GM19240 (cell line): ENCODE results near the gene LRRC26.

Experiments used
- DNase-seq: peaks from one replicate; pipeline ENCODE4 v3.0.0; 2011; ENCODE audit warnings: low spot score; ENCODE audit not compliant: insufficient read length

Gene LRRC26

DNA sequence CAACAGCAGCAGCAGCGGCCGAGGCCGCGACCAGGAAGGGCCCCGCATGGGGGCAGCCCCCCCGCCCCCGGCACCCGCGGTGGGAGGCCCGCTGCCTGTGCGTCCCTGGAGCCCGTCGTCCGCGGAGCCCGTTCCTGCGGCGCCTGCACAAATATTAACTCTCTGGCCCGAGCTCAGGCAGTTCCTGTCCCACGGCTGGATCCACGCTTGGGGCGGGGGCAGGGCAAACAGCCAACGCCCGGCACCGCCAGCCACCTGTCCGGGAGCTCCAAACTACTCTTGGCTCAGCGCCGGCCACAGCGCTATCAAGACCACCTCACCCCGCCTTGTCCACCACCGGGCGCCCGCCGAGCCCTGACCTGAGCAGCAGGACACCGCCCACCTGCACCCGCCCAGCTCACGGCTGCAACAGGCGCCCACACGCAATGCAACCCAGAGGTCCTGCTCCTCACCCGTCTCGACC, at the start of gene LRRC26:
LRRC26 (minus strand) TSS at position 156 of the 463 bp plus-strand sequence; CDS start at position 48, 108 bp downstream.
- no peak for DNase-seq

GRCh38 chr9:137218754-137219271, 49.0 kb upstream of the LRRC26 start:
- no peak for DNase-seq

DNA sequence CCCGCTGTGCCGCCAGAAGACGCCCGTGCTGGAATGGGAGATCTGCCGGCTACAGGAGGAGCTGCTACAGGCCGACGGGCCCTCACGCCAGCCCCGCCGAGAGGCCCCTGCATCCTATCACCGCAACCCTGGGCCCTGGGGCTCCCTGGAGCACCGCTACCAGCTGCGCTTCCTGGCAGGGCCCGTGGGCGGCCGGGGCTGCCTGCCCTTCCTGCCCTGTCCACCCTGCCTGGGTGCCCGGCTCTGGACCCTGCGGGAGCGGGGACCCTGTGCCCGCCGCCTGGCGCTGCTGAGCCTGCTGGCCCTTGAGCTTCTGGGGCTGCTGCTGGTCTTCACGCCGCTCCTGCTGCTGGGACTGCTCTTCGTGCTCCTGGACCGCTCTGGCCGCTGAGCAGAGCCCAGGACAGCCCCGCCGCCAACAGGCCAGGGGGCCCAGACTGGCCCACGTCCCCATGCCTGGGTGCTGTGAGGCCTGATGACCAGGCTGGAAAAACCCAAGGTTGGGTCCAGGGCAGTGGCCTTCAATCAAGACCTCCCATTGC, 48.4 kb upstream of the LRRC26 start:
- DNase-seq: no peak

DNA sequence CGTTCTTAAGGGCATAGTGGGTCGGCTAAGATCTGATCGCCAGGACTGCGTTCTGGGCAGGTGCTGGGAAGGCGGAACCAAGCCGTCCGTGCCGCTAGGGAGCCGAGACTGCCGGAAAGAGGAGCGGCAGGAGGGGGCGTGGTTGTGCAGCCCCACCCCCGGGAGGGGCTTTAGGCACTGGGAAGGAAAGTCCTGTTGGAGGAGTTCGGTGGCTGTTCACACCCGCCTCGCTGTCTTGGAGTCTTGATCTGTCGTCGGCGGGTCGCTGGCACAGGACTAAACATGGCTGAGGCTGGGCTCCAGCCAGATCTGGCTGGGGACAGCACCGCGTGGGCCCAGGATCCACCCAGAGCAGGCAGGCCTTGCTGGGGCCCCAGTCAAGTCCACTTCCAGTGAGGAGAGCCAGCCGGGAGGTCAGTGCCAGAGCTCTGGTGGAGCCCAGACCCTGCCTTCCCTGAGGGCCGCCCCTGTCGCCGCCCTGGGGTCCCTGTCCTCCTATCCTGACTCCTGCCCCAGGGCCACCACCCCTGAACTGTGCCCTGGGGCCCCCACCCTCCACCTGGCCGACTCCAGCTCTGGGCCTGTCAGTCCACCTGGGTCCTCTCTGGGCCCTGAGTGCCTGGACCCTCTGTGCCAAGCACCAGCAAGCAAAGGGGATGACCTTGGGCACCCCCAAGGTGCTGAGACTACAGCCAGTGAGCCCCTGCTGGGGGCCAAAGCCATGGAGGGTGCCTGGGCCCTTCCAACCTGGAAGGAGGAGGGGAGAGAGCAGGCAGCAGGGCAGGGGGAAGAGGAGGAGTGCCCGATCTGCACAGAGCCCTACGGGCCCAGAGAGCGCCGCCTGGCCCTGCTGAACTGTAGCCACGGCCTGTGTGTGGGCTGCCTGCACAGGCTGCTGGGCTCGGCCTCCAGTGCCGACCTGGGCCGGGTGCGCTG, 47.7 kb upstream of the LRRC26 start:
- DNase-seq: no peak

- DNase-seq: no peak
Measured at GRCh38 chr9:137216188-137216965, 46.5 kb upstream of the LRRC26 start.

DNA sequence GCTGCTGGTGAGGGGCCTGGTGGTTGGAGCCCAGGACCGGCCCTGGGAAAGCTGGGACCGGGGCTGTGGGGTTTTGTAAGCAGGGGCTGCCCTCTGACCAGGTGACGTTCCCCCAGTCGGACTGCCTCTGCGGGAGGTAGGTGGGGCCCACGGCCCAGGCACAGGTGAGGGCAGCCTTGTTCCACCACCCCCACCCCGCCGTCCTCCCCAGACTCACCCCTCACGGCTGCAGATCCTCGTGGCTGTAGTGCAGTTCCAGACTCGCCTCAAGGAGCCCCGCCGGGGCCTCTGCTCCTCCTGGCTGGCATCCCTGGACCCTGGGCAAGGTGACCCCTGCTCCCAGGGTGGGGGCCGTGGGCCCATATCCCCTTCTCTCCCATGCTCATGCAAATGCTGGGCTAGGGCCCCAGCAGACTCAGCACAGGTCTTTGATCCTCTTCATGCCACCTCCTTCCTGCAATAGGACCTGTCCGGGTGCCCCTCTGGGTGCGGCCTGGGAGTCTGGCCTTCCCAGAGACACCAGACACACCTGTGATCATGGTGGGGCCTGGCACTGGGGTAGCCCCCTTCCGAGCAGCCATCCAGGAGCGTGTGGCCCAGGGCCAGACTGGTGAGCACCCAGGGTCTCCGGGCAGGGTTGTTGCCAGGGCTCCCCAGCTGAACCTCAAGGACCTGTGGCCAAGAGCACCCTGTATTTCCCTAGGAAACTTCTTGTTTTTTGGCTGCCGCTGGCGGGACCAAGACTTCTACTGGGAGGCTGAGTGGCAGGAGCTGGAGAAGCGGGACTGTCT, 45.5 kb upstream of the LRRC26 start:
- DNase-seq: no peak

GRCh38 chr9:137214620-137215019, 44.8 kb upstream of the LRRC26 start:
- no peak for DNase-seq

- no peak for DNase-seq
Measured at GRCh38 chr9:137213160-137214060, 43.6 kb upstream of the LRRC26 start.

DNA sequence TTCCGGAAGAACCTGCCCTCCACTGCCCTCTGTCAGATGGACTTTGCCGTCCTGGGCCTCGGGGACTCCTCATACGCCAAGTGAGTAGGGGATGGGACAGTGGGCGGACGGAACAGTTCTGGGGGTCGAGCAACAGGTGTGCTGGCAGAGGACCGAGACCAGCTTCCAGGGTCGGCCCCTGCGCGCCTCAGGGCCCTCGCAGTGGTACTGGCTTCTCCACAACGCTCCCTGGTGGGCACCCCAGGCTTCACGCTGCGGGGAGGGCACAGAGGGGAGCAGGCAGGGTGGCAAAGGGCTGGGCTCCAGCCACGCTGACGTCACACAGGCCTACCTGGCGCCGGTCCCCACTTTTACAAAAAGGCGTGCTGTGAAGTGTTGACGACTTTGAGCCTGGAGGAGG, 42.7 kb upstream of the LRRC26 start:
- no peak for DNase-seq

- no peak for DNase-seq
Measured at GRCh38 chr9:137211532-137211931, 41.7 kb upstream of the LRRC26 start.

DNA sequence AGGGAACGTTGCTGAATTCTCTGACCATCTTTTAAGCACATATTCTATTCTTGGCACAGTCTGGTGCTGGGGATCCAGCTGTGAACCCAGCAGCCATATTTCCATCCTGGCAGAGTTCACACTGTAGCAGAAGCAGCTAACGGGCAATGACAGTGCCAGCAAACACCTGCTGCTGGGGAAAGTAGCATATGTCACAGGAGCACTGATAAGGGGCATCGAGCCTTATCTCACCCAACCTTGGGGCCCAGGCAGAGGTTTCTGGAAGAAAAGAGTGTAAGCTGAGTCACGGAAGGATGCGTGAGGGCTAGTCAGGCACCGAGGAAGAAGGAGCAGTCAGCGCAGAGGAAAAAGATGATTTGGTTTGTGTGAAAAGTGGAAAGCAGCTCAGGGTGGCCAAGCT, 36.8 kb upstream of the LRRC26 start:
- no peak for DNase-seq

- peak; percentile 97 for DNase-seq
Measured at GRCh38 chr9:137205126-137206069, 35.5 kb upstream of the LRRC26 start, which contains the start of the genes NDOR1 and TMEM203. Gene NDOR1 (plus strand): TSS chr9:137205700. CDS start chr9:137205778, 78 bp downstream. Gene TMEM203 (minus strand): TSS chr9:137205648. CDS start chr9:137205414, 234 bp downstream.

- DNase-seq: no peak
Measured at GRCh38 chr9:137204731-137205125, 34.9 kb upstream of the LRRC26 start.

DNA sequence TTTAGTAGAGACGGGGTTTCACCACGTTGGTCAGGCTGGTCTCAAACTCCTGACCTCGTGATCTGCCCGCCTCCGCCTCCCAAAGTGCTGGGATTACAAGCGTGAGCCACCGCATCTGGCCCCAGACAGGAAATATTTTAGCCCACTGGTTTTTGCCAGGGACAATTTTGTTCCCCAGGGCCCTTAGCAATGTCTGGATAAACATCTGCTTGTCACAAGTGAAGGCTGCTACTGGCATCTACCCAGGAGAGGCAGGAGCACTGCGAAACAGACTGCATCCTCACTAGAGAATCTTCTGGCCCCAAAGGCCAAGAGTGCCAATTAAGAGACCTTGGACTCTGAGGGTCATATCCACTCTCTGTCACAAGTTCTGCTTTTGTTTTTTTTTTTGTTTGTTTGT, 33.1 kb upstream of the LRRC26 start:
- no peak for DNase-seq

GRCh38 chr9:137201205-137201868, 31.5 kb upstream of the LRRC26 start:
- DNase-seq: no peak

- DNase-seq: peak; percentile 100
Measured at GRCh38 chr9:137200311-137201204, 30.7 kb upstream of the LRRC26 start, which contains the start of gene TPRN. Gene TPRN (minus strand): TSS chr9:137200741. CDS start chr9:137200711, 30 bp downstream.
